GM19025 (cell line): ENCODE results near the gene MS4A10.

Source experiments
- ATAC-seq: cut with Tn5 transposase; IDR thresholded peaks from one replicate; pipeline ENCODE4 v1.9.1; 2021; ENCODE audit warnings: mild to moderate bottlenecking, low read depth, moderate library complexity; ENCODE audit not compliant: unreplicated experiment

The MS4A10 gene

GRCh38 chr11:60845338-60845737 is 60.2 kb downstream of the MS4A10 start:
- no peak for ATAC-seq

- no peak for ATAC-seq
Measured at GRCh38 chr11:60847281-60847680, 62.1 kb downstream of the MS4A10 start.

GRCh38 chr11:60847896-60848295 is 62.8 kb downstream of the MS4A10 start:
- no peak for ATAC-seq

GRCh38 chr11:60848714-60849151 is 63.6 kb downstream of the MS4A10 start:
- ATAC-seq: no peak

- no peak for ATAC-seq
Measured at GRCh38 chr11:60849641-60850520, 64.7 kb downstream of the MS4A10 start.
